GM12874 (cell line): Measurements from ENCODE around the gene FAM241B.

ENCODE experiments used
- TF ChIP-seq, protein P1 (sequence below): IDR thresholded peaks from 2 replicates; pipeline ENCODE4 v1.5.1; 2011; ENCODE audit warnings: low read depth, mild to moderate bottlenecking, control low read depth, low read length, moderate library complexity; ENCODE audit not compliant: insufficient read depth

FAM241B gene

DNA sequence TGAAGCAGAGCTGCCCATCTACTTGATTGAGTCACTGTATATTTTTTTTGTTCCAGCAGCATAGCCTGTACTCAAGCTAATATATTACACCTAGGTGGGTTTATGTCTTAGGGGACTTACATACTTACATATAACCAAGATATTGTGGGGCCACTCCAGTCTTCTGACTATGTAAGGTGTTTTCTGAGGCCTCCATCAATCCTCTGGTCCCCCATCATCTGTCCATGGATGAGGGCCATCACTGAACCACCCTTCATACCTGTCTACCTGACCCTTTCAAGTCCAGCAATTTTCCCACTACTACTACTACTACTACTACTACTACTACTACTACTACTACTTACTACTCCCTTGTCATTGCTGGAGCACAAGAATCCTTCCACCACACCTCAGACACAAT, 3.2 kb upstream of the FAM241B start:
- TF ChIP-seq, protein P1, sequence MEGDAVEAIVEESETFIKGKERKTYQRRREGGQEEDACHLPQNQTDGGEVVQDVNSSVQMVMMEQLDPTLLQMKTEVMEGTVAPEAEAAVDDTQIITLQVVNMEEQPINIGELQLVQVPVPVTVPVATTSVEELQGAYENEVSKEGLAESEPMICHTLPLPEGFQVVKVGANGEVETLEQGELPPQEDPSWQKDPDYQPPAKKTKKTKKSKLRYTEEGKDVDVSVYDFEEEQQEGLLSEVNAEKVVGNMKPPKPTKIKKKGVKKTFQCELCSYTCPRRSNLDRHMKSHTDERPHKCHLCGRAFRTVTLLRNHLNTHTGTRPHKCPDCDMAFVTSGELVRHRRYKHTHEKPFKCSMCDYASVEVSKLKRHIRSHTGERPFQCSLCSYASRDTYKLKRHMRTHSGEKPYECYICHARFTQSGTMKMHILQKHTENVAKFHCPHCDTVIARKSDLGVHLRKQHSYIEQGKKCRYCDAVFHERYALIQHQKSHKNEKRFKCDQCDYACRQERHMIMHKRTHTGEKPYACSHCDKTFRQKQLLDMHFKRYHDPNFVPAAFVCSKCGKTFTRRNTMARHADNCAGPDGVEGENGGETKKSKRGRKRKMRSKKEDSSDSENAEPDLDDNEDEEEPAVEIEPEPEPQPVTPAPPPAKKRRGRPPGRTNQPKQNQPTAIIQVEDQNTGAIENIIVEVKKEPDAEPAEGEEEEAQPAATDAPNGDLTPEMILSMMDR = no peak

DNA sequence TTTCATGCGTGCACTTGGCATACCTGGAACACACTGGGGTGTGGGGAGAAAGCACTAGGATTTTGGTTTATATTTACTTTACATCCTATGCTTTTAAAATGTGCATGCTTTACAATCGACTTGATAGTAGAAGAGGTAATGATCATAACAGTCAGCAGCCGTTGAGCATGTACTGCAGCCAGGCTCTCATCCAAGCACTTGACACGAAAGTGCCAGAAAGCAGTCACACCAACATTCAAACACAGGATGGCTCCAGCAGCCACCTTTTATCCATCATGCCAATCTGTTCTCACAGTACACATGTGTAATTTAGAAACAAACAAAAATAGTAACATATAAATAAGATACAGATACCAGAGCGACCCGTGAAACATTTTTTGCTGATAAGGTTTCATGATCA, 1.2 kb upstream of the FAM241B start:
- TF ChIP-seq, protein P1 = no peak

DNA sequence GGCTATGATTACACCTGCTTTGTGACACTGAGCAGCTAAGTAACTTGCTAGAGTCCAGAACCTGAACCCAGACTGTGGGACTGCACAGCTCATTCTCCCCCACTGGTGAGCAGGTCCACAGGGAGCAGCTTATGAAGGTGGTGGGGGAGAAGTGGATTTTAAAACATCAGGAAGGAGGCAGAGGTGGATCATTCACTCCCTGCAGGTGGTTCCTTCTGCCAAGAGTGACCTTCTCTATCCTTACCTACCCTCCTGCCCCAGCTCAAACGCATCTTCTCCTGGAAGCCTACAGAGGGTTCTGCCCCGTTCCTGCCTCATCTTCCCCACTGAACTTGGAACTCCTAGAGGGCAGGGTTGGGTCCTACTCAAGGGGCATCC, 539 bp upstream of the FAM241B start:
- TF ChIP-seq, protein P1 = no peak

DNA sequence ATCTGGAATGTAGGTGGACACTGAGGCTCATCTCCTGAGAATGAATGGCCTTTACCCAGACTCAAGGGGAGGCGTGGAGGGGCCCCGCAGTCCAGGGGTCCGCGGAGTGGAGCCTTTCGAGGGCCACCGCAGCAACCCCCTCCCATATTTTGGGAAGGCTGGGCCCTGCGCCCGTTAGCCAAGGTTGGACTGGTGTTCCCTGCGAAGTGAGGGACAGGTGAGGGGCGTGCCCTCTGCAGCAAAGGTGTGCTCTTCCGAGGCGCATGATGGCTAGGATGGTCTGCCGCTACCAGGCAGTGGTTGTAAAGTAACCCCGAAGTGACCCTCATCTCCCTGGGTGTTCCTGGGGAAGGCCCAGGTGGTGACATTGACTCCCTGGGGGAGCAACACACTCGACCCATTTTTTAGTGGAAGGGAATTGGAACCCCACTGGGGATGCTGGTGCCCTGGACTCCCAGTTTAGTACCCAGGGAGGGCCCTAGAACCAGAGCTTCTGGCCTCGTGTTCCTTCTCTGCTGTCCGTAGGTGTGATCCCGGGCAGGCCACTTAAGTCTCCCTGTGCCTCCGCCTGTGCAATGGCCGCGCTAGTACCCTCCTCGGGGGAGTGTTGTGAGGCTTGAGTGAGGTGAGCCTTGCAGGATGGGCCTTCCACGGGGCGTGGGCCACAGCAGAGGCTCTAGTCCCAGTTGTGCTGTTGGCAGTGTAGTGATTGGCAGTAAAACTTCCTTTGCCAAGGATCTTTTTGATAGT, 779 bp downstream of the FAM241B start:
- TF ChIP-seq, protein P1 = no peak

DNA sequence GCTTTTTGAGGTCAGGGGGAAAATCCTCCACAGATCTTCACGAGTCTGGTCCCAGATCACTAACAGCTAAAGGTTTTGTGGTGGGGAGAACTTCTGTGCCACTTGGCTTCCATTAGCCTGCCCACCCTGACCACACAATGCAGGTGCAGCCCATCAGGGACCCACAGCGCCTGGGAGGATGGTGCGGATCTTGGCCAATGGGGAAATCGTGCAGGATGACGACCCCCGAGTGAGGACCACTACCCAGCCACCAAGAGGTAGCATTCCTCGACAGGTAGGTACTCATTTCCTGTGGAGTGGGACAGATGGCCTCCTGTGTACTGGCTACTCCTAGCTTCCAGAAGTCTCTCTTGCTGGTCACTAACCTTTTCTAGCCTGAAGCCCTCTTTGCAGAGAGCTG, 1.5 kb downstream of the FAM241B start:
- TF ChIP-seq, protein P1 = no peak

DNA sequence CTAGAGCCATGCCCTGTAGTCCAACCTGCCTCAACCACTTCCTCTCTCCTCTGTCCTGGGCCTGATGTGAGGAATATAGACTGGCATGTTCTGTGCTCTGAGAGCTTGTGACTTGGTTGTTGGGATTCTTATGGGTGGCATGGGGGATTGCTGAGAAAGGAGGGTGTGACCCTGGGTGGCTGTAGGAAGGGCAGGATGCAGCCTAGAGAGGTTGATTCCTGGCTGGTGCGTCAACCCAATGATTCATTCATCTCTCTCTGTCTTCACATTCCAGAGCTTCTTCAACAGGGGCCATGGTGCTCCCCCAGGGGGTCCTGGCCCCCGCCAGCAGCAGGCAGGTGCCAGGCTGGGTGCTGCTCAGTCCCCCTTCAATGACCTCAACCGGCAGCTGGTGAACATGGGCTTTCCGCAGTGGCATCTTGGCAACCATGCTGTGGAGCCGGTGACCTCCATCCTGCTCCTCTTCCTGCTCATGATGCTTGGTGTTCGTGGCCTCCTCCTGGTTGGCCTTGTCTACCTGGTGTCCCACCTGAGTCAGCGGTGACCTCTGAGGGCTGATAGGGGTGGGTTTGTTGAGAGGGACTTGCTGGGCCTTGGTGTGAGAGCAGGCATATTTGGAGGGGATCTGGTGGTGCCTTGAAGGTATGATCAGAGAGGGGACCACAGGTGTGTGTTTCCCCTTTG, 2.6 kb downstream of the FAM241B start:
- TF ChIP-seq, protein P1 = no peak

DNA sequence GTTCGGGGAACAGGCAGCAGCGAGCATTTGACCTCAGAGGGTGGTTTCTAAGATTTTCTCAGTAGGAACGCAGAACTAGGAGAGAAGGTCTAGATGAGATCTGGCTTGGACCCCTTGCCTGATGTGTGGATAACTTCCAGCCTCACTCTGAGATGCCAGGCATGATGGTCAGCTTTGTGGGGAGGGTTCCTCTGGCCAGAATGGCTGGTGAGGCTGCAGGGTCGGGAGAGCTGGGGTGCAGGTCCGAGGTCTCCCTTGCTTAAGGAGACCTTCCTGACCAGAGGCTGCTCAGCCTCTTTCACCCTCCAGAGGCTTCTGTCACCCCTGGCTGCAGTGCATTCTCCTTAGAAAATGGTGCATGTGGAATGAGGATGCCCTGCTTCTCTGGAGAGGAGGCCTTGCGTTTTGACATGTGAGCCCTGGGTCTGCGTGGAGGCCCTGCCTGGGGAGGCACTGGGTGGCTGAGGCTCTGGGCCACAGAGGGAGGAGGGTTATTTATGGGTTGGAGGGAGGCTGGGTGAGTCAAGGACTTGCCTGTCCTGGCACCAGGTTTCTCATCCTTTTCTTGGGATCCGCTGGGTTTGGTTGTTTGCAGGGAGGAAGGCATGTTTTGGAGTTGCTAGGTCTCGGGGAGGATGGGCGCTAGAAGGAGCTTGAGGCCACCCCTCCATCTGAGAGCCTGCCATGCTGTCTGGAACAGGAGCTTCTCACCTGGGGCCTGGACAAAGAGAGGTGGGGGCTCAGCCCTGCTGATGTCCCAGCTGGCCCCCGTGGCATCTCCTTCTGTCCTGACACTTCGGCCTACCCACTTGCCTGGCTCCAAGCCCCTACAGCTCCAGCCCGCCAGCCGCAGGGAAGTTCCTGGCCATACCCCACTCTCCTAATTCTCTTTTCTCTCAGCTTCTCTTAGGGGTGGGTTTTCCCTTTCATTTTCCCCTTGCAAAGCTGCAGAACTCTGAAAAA, 3.9 kb downstream of the FAM241B start:
- TF ChIP-seq, protein P1 = no peak
